Measurements from ENCODE around the gene ZFAND3. TPM values are rescaled to one million over a fixed set of nuclear protein-coding genes. Genes with fewer than 3 reads are reported as not detected.

Gene ZFAND3
- total and polyA plus RNA-seq, 2 donors (not counting 1 experiment from before 2014, with no cell fraction given): 13.5 to 58.3 TPM

DNA sequence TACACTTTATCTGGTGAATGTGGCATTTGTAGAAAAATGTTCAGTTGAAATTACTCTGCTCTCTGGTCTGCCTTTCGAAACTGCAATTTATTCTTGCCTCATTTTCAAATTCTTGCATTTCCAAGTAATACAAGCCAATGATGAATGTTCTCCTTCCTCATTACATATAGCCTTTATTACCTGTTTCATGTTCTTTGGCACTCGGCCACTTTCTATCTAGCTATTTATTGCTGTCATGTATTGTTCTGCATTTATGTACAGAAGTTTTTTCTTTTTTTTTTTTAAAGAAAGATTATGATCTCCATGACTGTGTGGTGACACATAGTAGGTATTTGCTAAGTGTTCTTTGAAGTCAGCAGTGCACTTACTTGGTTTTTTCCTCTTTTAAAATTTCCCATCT lies 261.4 kb downstream of the ZFAND3 start:
- H3K4me3 ChIP-seq (ENCODE audit: control extremely low read depth in 1 of 5, extremely low read depth in 1 of 5, insufficient read depth in 1 of 5, low read depth in 2 of 5, low read length in 4 of 5): no peak overlapping the region
- no peak for TF ChIP-seq CTCF (IDR thresholded peaks at IDR 0.05)
- H2AFZ ChIP-seq (ENCODE audit: insufficient read depth, low read depth, low read length, poor library complexity, severe bottlenecking): no peak overlapping the region
- Mint-ChIP-seq H3K27me3 (no peaks in the 10 kb centered on the region), H3K27ac (no peak overlapping the region), H3K4me3 (no peak overlapping the region), H3K9me3 (ENCODE audit: insufficient read depth) (no peaks in the 10 kb centered on the region), H3K4me1 (peaks cover 18% of the 10 kb centered on the region)
- intact Hi-C loops (cut with micrococcal nuclease): no loop called here
- ChIA-PET CTCF (no interaction called here), POLR2A (no interaction called here)
- H3K9me3 ChIP-seq (ENCODE audit: control extremely low read depth in 1 of 3, control insufficient read depth in 2 of 3, insufficient read depth in 1 of 3, low read length in 2 of 3): no peaks in the 10 kb centered on the region
- no peak overlapping the region for H3K9ac ChIP-seq (ENCODE audit: low read length)
- no peak for ATAC-seq (ENCODE audit: low read depth)
- peaks cover 12% of the 10 kb centered on the region for H3K79me2 ChIP-seq (ENCODE audit: control insufficient read depth, insufficient read depth, low read length)
- peaks cover 9 to 26% of the 10 kb centered on the region in 2 experiments for H3K36me3 ChIP-seq (replicated peaks in 1 of 2; ENCODE audit: control extremely low read depth in 1 of 2, control insufficient read depth in 1 of 2, extremely low read depth in 1 of 2, insufficient read depth in 2 of 2, low read length in 1 of 2)
- no peak overlapping the region for H3K4me2 ChIP-seq (replicated peaks; ENCODE audit: low read depth, low read length, poor library complexity, severe bottlenecking)
- no peak overlapping the region for H3K27ac ChIP-seq (ENCODE audit: low read length in 2 of 2)
- peaks cover 0 to 6% of the 10 kb centered on the region in 2 donors for H3K4me1 ChIP-seq (ENCODE audit: control insufficient read depth in 2 of 2, insufficient read depth in 2 of 2, low read length in 2 of 2)
- peaks cover 5% of the 10 kb centered on the region for H4K20me1 ChIP-seq (ENCODE audit: control insufficient read depth, insufficient read depth, low read length, poor library complexity, severe bottlenecking)
- no CpG with 5 or more reads among the region's 2 CpGs for WGBS (ENCODE audit: insufficient coverage)
- DNase-seq: no peak
- H3K27me3 ChIP-seq (replicated peaks in 1 of 4; ENCODE audit: control extremely low read depth in 1 of 4, control insufficient read depth in 3 of 4, insufficient read depth in 4 of 4, low read length in 3 of 4): no peaks in the 10 kb centered on the region

GRCh38 chr6:38085031-38085430 lies 265.5 kb downstream of the ZFAND3 start:
- H3K9ac ChIP-seq (ENCODE audit: low read length): no peak overlapping the region
- H3K79me2 ChIP-seq (ENCODE audit: control insufficient read depth, insufficient read depth, low read length): peaks cover 21% of the 10 kb centered on the region
- no peaks in the 10 kb centered on the region for H3K4me1 Mint-ChIP-seq
- ATAC-seq (ENCODE audit: low read depth) (no peak), DNase-seq (no peak)
- H3K27ac Mint-ChIP-seq: no peak overlapping the region
- no peak overlapping the region for H3K4me2 ChIP-seq (replicated peaks; ENCODE audit: low read depth, low read length, poor library complexity, severe bottlenecking)
- H2AFZ ChIP-seq (ENCODE audit: insufficient read depth, low read depth, low read length, poor library complexity, severe bottlenecking): no peak overlapping the region
- peaks cover 5% of the 10 kb centered on the region for H4K20me1 ChIP-seq (ENCODE audit: control insufficient read depth, insufficient read depth, low read length, poor library complexity, severe bottlenecking)
- ChIA-PET POLR2A (no interaction called here), CTCF (interaction anchor here (0.9 to 1.5 kb wide), 2 partner anchors 13 to 19 kb away, joined by 3 read pairs; no protein-coding TSS in a partner anchor)
- H3K27me3 Mint-ChIP-seq: no peaks in the 10 kb centered on the region
- H3K4me3 ChIP-seq (ENCODE audit: control extremely low read depth in 1 of 5, extremely low read depth in 1 of 5, insufficient read depth in 1 of 5, low read depth in 2 of 5, low read length in 4 of 5): no peak overlapping the region
- no peaks in the 10 kb centered on the region for H3K9me3 Mint-ChIP-seq (ENCODE audit: insufficient read depth)
- TF ChIP-seq CTCF (IDR thresholded peaks at IDR 0.05): no peak
- TF ChIP-seq EZH2 (IDR thresholded peaks at IDR 0.05; ENCODE audit: borderline replicate concordance, insufficient read depth, low read depth, low read length, poor library complexity, severe bottlenecking): no peak
- intact Hi-C loops (cut with micrococcal nuclease): no loop called here
- no peaks in the 10 kb centered on the region for H3K9me3 ChIP-seq (ENCODE audit: control extremely low read depth in 1 of 3, control insufficient read depth in 2 of 3, insufficient read depth in 1 of 3, low read length in 2 of 3)
- H3K27ac ChIP-seq (ENCODE audit: low read length in 2 of 2): no peak overlapping the region
- peaks cover 7 to 33% of the 10 kb centered on the region in 2 experiments for H3K36me3 ChIP-seq (replicated peaks in 1 of 2; ENCODE audit: control extremely low read depth in 1 of 2, control insufficient read depth in 1 of 2, extremely low read depth in 1 of 2, insufficient read depth in 2 of 2, low read length in 1 of 2)
- no peaks in the 10 kb centered on the region for H3K4me1 ChIP-seq (ENCODE audit: control insufficient read depth in 2 of 2, insufficient read depth in 2 of 2, low read length in 2 of 2)
- H3K4me3 Mint-ChIP-seq: no peak overlapping the region
- no peaks in the 10 kb centered on the region for H3K27me3 ChIP-seq (replicated peaks in 1 of 4; ENCODE audit: control extremely low read depth in 1 of 4, control insufficient read depth in 3 of 4, insufficient read depth in 4 of 4, low read length in 3 of 4)
